T-helper 9 cell (primary cell): ENCODE measurements around the gene NT5C1A.
A peak's percentile ranks its signal among the peaks of the same experiment; 100 is the strongest.

Source experiments
- DNase-seq: peaks from one replicate; pipeline ENCODE4 v3.0.0-alpha.2; 2020

The NT5C1A gene

DNA sequence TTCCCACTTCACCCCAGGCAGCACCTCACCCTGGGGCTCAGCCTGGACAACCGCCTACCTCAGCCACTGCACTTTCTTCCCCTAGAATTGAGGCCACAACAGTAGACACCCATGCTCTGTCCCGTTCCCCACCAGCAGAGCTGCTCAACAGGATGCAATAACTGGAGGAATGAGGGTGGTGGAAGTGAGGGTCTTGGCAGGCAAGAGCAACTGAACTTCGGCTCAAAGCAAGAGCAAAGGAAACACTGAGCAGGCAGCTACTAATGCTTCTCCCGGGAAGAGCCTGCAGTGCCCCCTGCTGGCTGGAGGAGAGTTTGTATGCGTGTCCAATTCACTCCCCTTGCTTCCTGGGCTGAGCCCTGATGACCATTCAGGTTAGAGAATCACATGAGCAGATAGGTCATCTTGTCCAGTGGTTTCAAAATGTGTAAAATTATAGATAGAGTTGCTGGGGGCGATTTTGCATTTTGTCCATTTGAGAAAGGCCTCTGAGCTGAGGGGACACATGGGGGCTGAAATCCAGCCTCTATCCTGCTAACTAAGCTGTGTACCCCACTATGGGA lies 13.9 kb downstream of the NT5C1A start:
- peak; percentile 49 for DNase-seq

DNA sequence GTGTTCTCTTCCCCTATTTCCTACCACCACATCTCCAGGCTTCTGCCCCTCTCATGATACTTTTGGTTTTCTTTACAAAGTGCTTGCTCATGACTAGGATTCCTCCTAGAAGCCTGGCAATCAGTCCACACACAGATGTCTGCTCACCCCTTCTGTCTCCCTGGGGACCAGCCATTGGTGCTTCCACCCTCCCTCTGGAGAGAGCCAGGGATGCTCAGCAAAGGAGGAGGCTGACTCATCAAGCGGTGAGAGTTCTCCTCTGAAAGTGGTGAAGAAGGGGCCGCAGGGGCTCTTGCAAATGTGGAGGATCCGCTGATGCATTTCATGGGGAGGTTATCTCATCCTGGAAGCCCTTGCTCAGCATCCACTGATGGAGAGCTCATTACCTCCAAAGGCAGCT lies 14.5 kb downstream of the NT5C1A start:
- DNase-seq = no peak

DNA sequence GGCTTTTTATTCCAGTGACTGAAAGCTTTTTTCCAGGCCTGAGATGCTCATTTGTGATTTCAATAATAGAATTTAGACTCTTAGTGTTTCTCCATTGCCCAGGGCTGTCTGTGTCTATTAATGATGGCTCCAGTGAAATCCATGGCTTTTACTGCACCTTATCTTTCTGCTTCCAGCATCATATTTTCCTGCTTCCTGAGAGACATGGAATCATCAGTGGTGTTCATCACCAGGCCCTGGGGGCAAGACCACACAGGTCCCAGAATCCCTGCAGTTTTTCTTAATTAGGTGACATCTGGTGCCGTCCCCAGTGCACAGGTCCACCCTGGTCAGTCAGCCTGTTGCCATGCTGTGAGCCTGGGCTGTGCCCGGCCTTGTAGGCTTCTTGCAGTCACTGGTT lies 15.5 kb downstream of the NT5C1A start:
- no peak for DNase-seq

DNA sequence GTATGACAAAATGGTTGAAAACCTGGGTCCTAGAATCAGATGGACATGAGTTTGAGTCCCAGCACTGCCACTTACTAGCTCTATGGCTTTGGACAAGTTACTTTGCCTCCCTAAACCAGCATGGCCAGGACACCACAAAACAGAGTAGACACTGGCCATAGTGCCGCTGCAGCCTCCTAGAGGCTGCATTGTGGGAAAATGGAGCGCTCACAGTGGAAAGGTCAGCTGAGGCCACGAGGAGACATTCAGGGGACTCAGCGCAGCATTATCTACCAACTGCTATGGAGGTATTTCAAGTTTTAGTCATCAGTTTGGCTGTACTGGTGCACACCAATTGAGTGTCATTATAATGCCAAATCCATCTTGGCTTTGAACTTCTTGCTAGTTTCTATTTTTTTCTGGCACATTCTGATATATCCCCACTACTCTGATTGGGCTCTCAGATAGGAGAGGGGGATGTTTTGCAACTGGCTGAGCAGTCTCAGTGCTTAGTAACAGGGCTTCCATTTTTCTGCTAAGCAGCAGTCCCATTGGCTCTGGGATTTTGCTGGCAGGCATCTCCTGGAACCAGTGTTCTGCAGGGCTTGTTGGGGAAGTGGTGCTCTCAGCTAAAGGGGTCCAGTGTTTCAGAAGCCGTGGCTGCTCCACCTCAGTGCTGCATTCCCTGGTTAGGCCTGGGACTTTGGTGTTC lies 16.2 kb downstream of the NT5C1A start:
- no peak for DNase-seq

DNA sequence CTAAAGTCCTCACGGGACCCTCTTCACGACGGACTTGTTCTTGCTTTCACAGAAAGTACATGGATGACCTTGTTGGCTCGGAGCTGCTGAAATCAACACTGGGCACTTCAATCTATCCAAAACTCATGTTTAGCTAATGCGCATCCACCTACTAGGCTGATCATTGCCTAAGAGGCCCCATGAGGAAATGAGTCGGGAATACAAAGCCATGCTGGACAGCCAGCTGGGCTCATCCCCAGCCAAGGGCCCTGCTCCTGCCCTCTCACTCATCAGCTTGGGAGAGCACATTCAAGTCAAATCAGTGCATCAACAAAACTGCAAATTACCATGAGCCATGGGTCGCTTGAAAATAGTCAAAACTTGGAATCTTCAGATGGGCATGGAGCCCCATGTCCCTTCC lies 17.6 kb downstream of the NT5C1A start:
- DNase-seq = no peak

DNA sequence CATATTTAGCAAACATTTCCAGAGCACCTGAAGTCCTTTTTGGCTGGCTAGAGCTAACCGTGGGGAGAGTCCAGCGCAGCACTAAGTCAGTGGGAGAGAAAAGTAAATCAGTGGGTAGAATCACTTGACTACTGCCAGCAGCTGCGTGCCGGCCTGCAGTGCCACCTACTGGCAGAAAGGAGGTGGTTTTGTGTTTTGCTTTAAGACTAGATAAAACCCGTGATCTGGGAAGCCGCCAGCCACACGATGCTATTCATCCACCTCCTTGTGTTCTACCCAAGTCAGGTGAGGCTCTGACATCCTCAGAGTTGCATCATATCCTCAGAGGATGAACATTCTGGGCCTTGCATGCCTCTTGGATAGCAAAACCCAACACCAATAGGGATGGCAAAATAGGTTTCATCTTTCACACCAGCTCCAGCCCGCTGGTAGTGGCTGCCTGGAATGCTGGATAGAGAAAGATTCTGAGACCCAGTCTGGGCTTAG lies 18.3 kb downstream of the NT5C1A start:
- DNase-seq = peak; percentile 65

DNA sequence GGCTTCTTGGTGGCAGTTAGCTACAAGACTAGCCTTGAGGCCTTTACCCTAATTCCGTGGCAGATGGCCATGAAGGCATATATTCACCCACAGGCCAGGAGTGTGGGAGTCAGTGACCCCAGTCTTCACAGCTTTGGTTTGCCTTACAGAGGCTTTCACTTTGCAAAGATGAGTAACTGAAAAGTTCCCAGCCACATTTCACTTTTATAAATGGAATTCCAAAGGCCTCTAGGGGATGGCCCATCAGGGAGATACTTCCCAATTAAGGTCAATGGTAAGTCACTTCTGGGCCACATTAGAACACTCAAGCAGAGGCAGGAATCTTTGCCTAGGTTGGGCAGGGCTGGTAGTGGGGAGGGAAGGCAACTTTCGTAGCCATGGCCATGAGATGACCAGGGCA lies 19.4 kb downstream of the NT5C1A start:
- no peak for DNase-seq

DNA sequence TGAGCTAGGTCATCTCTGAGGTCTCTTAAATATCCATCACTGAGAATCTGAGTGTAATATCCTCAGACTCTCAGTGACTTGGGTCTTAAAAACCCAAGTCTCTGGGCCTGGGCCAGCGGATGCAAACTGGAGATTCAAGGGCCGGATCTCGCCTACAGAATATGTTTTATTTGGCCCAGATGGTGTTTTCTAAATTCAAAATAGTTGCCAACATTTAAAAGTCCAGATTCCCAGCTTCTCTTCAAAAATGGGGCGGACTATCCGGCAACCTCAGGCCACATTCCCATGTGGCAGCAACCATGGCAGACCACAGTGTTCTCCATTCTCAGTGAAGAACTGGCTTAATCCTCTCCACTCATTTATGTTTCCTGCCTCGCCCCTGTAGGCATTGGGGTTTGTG lies 19.8 kb downstream of the NT5C1A start:
- DNase-seq = no peak

DNA sequence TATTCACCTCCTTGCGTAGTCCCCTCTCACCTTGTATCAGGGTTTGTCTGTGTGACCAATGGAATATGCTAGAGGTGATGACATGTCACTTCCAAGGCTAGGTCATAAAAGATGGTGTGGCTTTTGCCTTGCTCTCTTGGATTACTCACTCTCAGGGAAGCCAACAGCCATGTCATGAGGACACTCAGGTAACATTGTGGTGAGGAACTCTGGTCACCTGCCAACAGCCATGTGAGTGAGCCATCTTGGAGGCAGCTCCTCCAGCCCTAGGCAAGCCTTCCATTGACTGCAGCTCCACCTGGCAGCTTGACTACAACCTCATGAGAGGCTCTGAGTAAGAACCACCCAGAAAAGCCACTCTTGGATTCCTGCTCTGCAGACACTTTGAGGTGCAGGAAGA lies 21.5 kb downstream of the NT5C1A start:
- no peak for DNase-seq

DNA sequence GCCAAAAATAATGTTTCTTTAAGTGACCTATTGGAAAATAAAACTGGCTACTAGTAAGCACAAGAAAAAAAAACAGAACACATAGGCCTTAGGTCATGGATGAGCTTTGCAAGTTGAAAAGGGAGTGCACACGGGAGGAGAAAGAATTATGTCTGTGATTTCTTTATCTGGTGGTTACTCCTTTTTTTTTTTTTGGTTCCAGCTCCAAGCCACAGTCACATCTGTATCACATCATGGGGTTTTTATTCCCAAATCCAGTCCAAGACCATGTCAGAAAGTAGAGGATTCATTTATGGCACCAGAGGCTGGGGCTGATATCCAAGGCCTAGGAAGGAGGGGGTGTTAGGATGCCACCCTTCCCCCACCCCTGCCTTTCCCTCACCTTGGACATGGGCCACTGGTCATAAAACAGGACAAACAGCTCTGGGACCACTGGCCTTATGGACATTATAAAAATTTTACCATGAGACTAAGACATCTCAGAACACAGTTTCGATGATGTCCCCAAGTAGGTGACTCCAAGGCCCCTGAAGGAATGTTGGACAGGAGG lies 22.2 kb downstream of the NT5C1A start:
- DNase-seq = no peak

DNA sequence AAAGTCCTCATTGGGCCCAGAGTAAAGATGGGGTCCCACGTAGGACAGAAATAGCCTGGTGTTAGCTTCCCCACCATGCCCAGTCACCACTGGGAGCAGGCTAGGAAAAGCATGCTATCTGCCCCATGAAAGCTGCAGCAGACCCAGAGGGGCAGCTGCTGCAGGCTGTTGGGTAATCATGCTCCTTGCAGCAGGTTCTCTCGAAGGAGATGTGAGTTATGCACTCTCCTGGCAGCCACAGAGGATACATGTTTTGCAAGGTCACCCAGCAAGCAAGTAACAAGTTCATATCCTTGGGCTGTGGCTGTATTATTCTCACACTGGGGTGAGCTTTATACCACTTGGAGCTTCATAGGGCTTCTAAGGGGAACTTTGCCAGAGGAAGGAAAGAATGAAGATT lies 23.4 kb downstream of the NT5C1A start:
- no peak for DNase-seq

DNA sequence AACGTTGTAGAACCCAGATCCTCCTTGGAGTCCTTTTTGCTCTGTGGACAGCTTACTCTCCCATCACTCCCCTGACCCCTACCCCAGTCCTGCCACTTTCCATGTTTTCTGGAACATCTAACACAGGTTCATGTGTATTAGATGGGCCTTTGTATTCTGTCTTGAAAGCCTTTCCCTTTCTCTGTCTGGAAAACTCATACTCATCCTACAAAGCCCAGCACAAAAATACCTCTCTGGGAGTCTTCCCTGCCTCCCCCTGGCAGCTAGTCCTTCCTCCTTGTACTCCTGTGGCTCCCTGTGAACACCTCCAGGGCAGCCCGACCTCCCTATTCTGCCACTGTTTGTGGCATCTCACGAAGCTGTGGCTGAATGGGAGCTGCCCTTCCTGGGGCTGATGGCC lies 24.7 kb downstream of the NT5C1A start:
- no peak for DNase-seq

DNA sequence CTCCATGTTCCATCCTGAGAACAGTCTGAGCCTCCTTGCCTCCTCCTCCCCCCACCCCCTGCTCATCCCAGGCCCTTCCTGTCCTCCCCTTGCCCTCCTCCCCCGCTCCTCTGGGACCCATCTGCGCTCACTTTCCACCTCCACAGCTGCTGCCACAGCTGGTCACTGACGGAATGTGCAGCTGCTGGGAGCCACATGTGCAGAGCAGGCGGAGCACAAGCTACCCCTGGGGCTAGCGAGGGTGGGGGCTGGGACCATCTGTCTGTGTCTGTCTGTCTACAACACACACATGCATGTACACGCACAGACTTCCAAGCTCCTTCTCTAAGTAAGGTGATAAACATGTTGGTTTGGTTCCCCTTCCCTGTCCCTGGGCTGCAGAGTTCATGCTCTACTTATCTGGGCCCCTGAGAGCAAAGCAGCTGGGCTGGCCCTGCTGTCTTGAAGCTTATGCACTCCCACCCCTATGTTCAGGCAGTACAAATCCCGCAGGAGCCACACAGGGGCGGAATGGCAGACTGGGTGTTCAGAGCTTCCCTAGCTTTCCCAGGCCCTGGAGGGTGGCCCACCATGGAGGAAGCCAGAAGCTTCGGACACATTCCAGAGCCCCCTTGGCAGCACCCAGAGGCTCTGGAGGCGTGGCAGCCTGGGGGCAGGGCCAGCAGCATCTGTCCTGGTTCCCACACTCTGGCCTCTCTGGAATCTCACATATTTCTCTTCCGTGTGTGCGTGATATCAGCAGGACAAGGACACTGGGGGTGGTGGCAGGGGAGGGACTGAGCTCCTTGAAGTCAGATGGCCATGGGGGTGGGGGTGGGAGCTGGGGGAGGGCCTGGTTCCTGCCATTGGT lies 25.4 kb downstream of the NT5C1A start:
- DNase-seq = no peak

DNA sequence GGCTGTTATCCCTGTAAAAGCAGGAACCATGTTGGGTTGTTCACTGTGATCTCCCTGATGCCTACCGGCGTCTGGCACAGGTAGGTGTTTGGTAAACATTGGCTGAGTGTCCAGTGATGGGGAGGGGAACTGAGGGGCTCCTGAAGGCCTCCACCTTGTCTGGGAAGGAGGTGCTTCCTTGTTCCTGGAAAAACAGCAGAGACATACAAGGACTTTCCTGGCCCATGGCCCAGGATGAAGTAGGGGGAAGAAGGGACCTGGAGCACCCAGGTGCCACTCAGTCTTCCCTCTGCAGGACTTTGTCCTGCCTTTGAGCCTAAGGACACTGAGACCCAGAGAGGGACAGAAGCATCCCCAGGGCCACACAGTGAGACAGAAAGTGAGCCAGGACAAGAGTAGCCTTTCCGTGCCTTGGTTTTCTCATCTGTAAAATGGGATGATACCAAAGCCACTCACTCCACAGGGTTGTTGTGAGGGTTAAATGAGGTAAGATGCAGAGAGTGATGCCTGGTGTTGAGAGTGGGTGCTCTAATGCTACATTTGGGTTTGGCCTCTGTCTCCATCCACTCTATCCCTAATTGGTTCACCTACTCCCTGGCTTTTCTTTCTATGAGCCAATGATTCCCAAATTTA lies 26.4 kb downstream of the NT5C1A start:
- DNase-seq = no peak

DNA sequence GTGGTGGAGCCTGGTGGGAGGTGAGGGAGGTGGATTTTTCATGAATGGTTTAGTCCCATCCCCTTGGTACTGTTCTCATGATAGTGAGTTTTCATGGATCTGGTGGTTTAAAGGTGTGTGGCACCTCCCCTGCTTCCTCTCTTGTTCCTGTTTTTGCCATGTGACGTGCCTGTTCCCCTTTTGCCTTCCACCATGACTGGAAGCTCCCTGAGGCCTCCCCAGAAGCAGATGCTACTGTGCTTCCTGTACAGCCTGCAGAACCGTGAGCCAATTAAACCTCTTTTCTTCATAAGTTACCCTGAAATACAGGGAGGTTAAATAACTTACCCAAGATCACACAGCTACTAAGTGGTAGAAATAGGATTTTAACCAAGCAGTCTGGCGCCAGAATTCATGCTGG lies 28.2 kb downstream of the NT5C1A start:
- DNase-seq = no peak

DNA sequence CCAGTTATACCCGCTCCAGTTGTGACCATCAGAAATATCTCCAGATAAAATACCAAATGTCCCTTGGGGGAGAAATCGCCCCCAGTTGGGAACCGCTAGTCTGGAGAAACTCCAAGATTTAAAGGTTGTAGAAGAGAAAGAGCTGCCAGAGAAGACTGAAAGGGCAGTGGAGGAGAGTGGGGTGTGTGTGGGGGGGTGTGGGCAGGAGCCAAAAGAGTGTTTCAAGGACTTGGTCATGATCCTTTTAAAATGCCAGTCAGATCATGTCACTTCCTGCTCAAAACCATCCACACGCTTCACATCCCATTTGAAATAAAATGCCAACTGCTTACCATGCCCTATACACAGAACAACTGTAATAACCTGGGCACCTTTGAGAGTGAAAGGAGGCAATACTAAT lies 29.1 kb downstream of the NT5C1A start:
- no peak for DNase-seq

DNA sequence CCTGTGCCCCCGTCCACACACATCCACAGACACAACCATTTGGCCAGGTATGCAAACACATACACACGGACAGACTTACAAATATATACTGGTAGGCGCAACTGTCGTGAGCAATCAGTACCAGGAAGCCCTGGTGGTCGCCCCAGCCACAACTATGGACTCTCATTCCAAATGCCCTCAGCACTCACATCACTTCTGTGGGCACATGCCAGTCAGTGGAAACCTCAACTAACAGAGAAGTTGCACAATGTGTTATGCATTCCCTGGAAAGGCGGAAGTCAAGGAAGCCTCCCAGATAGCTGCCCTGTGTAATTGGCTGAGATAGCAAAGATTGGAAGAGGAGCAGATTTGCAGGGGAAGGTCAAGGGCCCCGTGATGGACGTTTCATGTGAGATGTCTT lies 31.0 kb downstream of the NT5C1A start:
- no peak for DNase-seq

DNA sequence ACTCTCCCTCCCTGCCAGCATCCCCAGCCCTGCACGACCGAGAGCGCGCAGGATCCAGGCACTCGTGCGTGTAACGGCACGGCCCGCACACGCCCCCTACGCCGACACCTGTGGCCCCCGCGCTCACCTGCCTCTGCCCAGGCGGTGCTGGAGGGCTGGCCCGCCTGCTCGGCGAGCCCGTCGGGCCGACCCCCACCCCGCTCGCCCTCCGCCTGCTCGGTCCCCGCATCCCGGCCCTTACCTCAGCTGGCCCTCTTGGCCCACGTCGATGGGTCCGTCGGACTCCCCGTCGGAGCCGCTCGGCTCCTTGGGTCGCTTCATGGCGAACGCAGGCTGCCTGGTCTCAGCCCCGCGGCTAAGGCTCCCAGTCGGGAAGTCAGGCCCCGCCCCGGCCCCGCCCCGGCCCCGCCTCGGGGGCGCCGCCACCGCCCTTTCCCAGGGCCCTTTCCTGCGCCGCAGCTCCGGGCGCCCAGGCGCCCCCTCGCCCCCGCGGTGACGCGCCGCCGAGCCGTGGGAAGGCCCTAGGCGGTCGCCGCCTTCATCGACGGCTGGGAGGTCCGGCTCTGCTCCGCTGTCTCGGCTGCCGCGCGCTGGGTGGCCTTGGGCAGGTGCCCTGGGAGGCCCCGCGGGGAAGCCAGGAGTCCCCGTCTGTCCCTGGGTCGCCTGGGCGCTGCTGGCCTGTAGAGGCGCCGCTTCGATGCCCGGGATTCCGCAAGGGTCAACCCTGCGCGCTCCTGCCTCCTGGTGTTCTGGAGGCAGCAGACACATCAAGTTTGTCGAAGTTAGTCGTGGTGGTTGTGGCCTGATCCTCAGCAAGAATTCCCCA lies 32.4 kb downstream of the NT5C1A start, which contains the start of gene HEYL:
TSS of gene HEYL (minus strand) at position 339 of the 826 bp plus-strand sequence. CDS start at position 321, 18 bp downstream.
- DNase-seq = peak; percentile 36

DNA sequence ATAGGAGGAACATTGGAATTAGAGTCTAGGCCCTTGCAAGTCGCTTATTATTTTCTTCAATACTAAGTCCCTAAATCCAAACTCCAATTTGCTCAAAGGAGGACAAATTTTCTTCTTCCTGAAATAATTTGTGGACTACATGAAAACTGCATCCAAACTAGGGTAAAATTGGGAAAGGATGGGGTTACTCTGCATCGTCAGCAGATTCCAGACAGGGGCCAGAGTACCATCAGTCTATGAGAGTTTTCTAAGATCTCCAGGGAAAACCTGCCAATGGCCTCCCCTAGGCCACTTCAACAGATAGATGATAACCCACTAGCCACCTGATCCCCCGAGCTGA lies 33.0 kb downstream of the NT5C1A start:
- DNase-seq = no peak

DNA sequence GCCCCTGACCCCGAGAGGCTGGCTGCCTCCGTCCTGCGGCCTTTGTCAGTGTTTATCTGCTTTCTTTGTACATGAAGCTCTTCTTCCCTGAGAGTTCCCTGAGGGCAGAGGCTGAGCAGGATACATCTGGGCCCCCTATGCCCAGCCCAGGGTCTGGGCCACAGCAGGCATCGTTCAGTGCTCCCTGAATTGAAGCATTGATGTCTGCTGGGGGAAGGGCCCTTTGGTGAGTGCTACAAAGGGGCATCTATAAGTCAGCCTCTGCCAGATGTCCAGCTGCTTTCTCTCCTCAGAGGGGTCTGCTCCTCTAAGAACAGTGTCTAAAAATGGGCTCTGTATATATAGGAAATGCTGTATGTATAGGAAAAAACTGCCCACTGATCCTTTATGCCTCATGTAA lies 34.5 kb downstream of the NT5C1A start:
- DNase-seq = no peak

DNA sequence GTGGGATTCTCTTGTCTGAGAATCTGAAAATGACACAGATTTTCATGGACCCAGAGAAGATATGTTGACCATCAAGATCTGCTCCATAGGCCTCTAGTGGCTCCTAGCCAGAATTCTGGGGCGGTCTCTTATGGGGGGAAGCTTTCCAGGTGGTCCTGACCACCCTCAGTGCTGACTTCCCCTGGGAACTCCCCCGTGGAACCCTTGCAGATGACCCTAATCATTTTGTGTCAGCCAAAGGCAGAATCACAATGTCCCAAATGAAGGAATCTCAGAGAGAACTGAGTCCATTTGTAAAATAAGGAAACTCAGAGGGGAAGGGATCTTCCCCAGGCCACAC lies 36.1 kb downstream of the NT5C1A start:
- DNase-seq = no peak

DNA sequence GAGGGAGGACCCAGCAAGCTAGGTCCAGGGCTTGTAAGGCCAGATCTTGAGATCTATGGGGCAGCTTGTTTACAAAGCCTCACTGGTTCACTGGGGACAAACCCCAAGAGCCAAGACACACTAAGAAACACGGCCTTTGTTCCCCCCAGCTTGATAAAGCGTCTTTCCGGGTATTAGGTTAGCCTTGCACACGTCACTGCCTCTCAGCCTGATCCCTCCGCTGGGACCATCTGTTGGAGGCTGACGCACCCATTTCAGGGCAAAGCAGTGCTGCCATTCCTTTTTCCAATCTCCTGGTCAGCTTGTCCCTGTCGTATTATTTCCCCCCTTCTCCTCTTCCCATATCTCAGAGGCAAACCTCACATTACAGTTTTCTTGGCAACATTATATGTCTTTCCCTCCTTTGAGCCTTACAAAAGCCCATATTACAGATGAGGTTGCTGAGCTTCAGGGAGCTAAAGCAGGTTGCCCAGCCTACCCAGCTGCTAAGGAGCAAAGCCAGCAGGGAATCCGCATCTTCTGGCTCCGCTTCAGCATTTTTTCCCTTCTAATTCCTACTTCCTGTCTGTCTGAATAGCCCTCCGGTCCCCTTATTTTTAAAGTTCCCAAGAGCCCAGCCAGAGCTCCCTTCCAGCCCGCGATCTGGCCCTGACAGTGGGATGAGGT lies 36.6 kb downstream of the NT5C1A start:
- DNase-seq = no peak
